ENCODE measurements around the gene GALNS.

- TF ChIP-seq, protein P1, sequence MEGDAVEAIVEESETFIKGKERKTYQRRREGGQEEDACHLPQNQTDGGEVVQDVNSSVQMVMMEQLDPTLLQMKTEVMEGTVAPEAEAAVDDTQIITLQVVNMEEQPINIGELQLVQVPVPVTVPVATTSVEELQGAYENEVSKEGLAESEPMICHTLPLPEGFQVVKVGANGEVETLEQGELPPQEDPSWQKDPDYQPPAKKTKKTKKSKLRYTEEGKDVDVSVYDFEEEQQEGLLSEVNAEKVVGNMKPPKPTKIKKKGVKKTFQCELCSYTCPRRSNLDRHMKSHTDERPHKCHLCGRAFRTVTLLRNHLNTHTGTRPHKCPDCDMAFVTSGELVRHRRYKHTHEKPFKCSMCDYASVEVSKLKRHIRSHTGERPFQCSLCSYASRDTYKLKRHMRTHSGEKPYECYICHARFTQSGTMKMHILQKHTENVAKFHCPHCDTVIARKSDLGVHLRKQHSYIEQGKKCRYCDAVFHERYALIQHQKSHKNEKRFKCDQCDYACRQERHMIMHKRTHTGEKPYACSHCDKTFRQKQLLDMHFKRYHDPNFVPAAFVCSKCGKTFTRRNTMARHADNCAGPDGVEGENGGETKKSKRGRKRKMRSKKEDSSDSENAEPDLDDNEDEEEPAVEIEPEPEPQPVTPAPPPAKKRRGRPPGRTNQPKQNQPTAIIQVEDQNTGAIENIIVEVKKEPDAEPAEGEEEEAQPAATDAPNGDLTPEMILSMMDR (IDR thresholded peaks at IDR 0.05) = no peak
- TF ChIP-seq POLR2AphosphoS5 (IDR thresholded peaks at IDR 0.05; ENCODE audit: low read depth, low read length) = no peak
- TF ChIP-seq SIN3A (IDR thresholded peaks at IDR 0.05; ENCODE audit: borderline replicate concordance, insufficient read depth, low read depth, low read length) = no peak
- TF ChIP-seq, protein P2, sequence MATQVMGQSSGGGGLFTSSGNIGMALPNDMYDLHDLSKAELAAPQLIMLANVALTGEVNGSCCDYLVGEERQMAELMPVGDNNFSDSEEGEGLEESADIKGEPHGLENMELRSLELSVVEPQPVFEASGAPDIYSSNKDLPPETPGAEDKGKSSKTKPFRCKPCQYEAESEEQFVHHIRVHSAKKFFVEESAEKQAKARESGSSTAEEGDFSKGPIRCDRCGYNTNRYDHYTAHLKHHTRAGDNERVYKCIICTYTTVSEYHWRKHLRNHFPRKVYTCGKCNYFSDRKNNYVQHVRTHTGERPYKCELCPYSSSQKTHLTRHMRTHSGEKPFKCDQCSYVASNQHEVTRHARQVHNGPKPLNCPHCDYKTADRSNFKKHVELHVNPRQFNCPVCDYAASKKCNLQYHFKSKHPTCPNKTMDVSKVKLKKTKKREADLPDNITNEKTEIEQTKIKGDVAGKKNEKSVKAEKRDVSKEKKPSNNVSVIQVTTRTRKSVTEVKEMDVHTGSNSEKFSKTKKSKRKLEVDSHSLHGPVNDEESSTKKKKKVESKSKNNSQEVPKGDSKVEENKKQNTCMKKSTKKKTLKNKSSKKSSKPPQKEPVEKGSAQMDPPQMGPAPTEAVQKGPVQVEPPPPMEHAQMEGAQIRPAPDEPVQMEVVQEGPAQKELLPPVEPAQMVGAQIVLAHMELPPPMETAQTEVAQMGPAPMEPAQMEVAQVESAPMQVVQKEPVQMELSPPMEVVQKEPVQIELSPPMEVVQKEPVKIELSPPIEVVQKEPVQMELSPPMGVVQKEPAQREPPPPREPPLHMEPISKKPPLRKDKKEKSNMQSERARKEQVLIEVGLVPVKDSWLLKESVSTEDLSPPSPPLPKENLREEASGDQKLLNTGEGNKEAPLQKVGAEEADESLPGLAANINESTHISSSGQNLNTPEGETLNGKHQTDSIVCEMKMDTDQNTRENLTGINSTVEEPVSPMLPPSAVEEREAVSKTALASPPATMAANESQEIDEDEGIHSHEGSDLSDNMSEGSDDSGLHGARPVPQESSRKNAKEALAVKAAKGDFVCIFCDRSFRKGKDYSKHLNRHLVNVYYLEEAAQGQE (IDR thresholded peaks at IDR 0.05; ENCODE audit: insufficient read depth in 1 of 2, low read depth in 2 of 2, low read length in 1 of 2) = no peak
Measured at GRCh38 chr16:88770461-88771293, 86.1 kb downstream of the GALNS start.

All from Panc1 (cell line).